Smooth muscle cell (in vitro differentiated cells): ENCODE data around the gene FAM117A. TPM values are rescaled to one million over a fixed set of nuclear protein-coding genes. Genes with fewer than 3 reads are reported as not detected.

ENCODE experiments used
- DNase-seq: peaks from one replicate; lab custom pipeline; 2025; ENCODE audit not compliant: unreplicated experiment; lab: John Stamatoyannopoulos, UW
- H2AFZ ChIP-seq: fragments of 200-600 bp; sonication (generic); 2 replicates; pipeline ENCODE4 v1.6.0; 2016; ENCODE audit warnings: antibody characterized with exemption, low read depth, mild to moderate bottlenecking
- H3F3A ChIP-seq: fragments of 200-600 bp; sonication (generic); 2 replicates; pipeline ENCODE4 v1.6.0; 2017; ENCODE audit warnings: antibody characterized with exemption, low read depth
- H3K27ac ChIP-seq: fragments of 200-600 bp; sonication (generic); 2 replicates; pipeline ENCODE4 v1.5.1; 2016; ENCODE audit warnings: low read depth, mild to moderate bottlenecking
- H3K27me3 ChIP-seq: fragments of 200-600 bp; sonication (generic); 2 replicates; pipeline ENCODE4 v1.6.1; 2016; ENCODE audit warnings: low read depth, mild to moderate bottlenecking
- H3K36me3 ChIP-seq: fragments of 200-600 bp; sonication (generic); 2 replicates; pipeline ENCODE4 v1.5.1; 2016; ENCODE audit warnings: low read depth
- H3K4me1 ChIP-seq: fragments of 200-600 bp; sonication (generic); 2 replicates; pipeline ENCODE4 v1.5.1; 2016; ENCODE audit warnings: low read depth
- H3K4me2 ChIP-seq: fragments of 200-600 bp; sonication (generic); 2 replicates; pipeline ENCODE4 v1.6.0; 2016; ENCODE audit warnings: mild to moderate bottlenecking
- H3K4me3 ChIP-seq: fragments of 200-600 bp; sonication (generic); 2 replicates; pipeline ENCODE4 v1.5.1; 2016; ENCODE audit warnings: mild to moderate bottlenecking
- H3K79me2 ChIP-seq: fragments of 200-600 bp; sonication (generic); 2 replicates; pipeline ENCODE4 v1.6.0; 2016; ENCODE audit warnings: low read depth, mild to moderate bottlenecking
- H3K9ac ChIP-seq: fragments of 200-600 bp; sonication (generic); 2 replicates; pipeline ENCODE4 v1.6.0; 2016; ENCODE audit warnings: low read depth
- H3K9me3 ChIP-seq: fragments of 200-600 bp; sonication (generic); replicated peaks from 2 replicates; pipeline ENCODE4 v1.5.1; 2016; ENCODE audit warnings: low read depth
- H4K20me1 ChIP-seq: fragments of 200-600 bp; sonication (generic); 2 replicates; pipeline ENCODE4 v1.6.0; 2016; ENCODE audit warnings: low read depth
- CTCF ChIP-seq: fragments of 200-600 bp; sonication (generic); IDR thresholded peaks from 2 replicates; pipeline ENCODE4 v1.5.1; 2017; ENCODE audit warnings: borderline replicate concordance, mild to moderate bottlenecking, antibody characterized with exemption; ENCODE audit not compliant: insufficient read depth, poor library complexity, severe bottlenecking
- WGBS: methylation state at CpG from one replicate; pipeline ENCODE4 v1.1.7; 2016; ENCODE audit warnings: low lambda C conversion rate; 5-methylcytosine and 5-hydroxymethylcytosine counted together
- polyA plus RNA-seq: library from polyadenylated mRNA; unstranded; fragments of >200 nt; fragmentation: Nextera tagmentation; extraction: Ambion mirVana; gene quantifications from 2 replicates; pipeline ENCODE4 v1.2.1, GENCODE V29; 2016
- total RNA-seq: library from RNA; depleted of rRNA; stranded (reverse); fragments of >200 nt; gene quantifications from 2 replicates; pipeline ENCODE4 v1.2.3, GENCODE V29; 2014

FAM117A gene
- total RNA-seq (4.9 and 7.1 TPM in 2 replicates), polyA plus RNA-seq (6.3 and 8.3 TPM in 2 replicates)

- Histone ChIP-seq H3K4me2 (peak within 1 kb of the TSS; percentile 94), H3K27me3 (peaks cover 12% of the 10 kb centered on the region), H3K4me3 (peak within 1 kb of the TSS; percentile 83), H3K27ac (no peak within 1 kb of the TSS), H3K79me2 (no peaks in the 10 kb centered on the region), H2AFZ (peak within 1 kb of the TSS; percentile 75), H3K4me1 (peaks cover 16% of the 10 kb centered on the region), H3K36me3 (no peaks in the 10 kb centered on the region), H3K9me3 (no peaks in the 10 kb centered on the region), H4K20me1 (peaks cover 4% of the 10 kb centered on the region), H3K9ac (peak within 1 kb of the TSS; percentile 52), H3F3A (peaks cover 4% of the 10 kb centered on the region)
- peak; percentile 78 for DNase-seq
- no peak for TF ChIP-seq CTCF
- under 1% methylated on average over 22 of the region's 53 CpGs for WGBS
Measured at GRCh38 chr17:49763735-49764558, at the start of gene FAM117A. FAM117A (minus strand) TSS chr17:49764131; CDS start chr17:49764087, 44 bp downstream.

GRCh38 chr17:49809056-49809455 lies 45.1 kb upstream of the FAM117A start:
- Histone ChIP-seq H3K27ac (no peak overlapping the region), H3K27me3 (no peaks in the 10 kb centered on the region), H3K9me3 (no peaks in the 10 kb centered on the region), H3F3A (no peaks in the 10 kb centered on the region), H3K9ac (no peak overlapping the region), H3K79me2 (peaks cover 20% of the 10 kb centered on the region), H3K36me3 (peaks cover 12% of the 10 kb centered on the region), H4K20me1 (peaks cover 58% of the 10 kb centered on the region), H3K4me1 (no peaks in the 10 kb centered on the region), H3K4me3 (no peak overlapping the region), H2AFZ (no peak overlapping the region), H3K4me2 (no peak overlapping the region)
- no peak for DNase-seq
- TF ChIP-seq CTCF = no peak
- WGBS = 94% methylated on average over 4 of the region's 4 CpGs

GRCh38 chr17:49798738-49799137 lies 34.8 kb upstream of the FAM117A start:
- 97% methylated on average over 2 of the region's 2 CpGs for WGBS
- peaks cover 30% of the 10 kb centered on the region for H3K36me3 ChIP-seq
- H3K79me2 ChIP-seq = peaks cover 76% of the 10 kb centered on the region

More at GRCh38 chr17:49798738-49799137, 34.8 kb upstream of the FAM117A start:
- no peaks in the 10 kb centered on the region for H3K4me1 ChIP-seq
- H3F3A ChIP-seq = no peaks in the 10 kb centered on the region
- H3K9ac ChIP-seq = no peak overlapping the region
- TF ChIP-seq CTCF = no peak
- H4K20me1 ChIP-seq = peaks cover 87% of the 10 kb centered on the region
- no peak for DNase-seq
- no peak overlapping the region for H3K27ac ChIP-seq
- no peak overlapping the region for H3K4me2 ChIP-seq
- no peak overlapping the region for H3K4me3 ChIP-seq
- no peaks in the 10 kb centered on the region for H3K27me3 ChIP-seq
- no peaks in the 10 kb centered on the region for H3K9me3 ChIP-seq
- H2AFZ ChIP-seq = no peak overlapping the region
